NCI-H748 treated with DMSO at 0.1 percent for 48 hours (cell line): ENCODE data around the gene GNAZ.

Source experiments
- DNase-seq: peaks from one replicate; lab custom pipeline; 2025; lab: John Stamatoyannopoulos, UW

The GNAZ gene

DNA sequence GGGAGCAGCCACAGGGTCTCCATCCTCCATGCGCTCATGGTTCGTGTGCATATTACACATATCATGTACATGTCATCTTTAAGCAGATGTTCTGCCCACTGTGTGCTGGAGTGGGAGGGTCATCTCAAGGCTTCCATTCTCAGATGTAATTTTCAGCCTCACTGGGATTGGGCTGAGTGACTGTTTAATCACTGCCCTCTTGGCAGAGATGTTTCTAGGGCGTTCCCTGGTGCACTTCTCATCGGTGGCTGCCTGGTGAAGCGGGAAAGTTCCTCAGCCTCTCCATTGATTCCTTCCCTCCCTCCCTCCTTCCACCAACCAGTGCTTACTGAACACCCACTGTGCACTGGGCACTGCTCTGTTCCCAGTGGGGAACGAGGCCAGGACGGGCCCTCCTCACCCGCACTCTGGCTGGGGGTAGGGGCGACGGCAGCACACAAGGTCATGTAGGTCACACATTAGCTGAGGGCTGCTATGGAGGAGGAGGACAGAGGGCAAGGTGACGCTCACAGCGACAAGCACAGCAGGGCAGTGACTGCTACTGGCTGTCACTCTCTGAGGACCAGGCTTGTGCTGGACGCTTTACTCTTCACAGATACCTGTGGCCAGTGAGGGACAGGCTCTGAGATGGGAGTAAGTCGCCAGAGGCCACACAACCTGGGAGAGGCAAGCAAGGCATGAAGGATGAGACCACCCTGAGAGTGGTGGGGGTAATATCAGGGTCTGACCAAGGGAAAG lies 22.9 kb downstream of the GNAZ start:
- no peak for DNase-seq

DNA sequence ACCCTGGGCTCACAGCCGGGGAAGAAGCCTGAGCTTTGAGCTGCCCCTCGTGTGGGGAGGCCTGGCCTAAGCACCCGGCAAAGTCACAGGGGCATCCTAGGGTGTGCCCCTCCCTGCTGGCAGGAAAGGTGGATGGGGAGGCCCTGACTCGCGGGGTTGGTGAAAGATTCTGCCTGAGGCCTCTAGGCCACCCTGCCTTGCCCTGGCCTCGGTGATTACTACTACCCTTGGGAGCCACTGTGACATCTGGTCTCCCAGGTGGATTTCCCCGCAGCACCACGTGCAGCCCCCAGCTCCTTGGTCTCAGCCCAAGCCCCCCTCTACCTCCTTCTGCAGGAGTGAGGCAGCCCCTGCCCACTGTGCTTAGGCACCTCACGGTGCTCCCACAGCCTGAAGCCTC lies 23.9 kb downstream of the GNAZ start:
- no peak for DNase-seq

DNA sequence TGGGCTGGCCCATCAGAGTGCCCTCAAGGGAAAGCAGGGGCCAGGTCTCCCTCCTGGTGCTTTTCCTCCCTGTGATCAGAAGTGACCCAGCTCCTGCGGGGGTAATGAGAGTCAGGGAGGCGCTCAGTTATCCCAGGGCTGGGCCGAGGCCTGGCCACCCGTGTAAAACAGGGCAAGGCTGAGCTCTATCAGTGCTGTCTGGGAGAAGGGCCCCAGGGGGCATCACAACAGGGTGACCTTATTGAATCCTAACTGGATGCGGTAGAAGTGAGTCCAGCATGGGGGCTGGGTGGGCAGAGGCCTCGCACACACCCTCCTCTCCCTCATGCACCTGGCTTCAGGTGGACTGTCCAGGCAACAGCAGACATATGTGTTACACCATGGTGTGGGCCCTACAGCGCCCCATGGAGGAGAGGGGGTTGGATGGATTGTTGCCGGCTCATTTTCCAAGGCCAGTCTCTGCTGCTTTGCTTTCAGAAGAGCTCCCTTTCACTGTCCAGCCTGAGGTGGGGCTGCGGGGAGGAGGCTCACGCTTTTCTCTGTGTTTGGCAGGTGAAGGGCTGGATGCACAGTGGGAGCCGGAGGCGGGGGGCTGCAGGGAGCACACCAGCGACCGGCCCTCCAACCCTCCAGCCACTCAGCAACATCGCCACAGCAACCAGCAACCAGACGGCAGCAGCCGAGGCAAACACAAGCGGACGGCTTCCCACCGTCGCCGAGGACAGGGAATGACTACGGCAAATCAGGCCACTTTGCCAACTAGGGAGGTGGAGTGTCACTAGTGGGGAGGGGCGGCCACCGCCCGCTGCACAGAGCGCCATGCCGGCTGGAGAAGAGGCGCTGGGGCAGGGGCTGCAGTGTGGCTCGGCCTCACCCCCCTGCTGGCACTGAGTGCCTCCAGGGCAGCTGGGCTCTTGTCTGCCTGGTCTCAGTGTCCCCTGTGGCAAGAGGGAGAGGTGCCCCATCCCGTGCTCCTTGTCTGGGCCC lies 24.7 kb downstream of the GNAZ start:
- DNase-seq = no peak

DNA sequence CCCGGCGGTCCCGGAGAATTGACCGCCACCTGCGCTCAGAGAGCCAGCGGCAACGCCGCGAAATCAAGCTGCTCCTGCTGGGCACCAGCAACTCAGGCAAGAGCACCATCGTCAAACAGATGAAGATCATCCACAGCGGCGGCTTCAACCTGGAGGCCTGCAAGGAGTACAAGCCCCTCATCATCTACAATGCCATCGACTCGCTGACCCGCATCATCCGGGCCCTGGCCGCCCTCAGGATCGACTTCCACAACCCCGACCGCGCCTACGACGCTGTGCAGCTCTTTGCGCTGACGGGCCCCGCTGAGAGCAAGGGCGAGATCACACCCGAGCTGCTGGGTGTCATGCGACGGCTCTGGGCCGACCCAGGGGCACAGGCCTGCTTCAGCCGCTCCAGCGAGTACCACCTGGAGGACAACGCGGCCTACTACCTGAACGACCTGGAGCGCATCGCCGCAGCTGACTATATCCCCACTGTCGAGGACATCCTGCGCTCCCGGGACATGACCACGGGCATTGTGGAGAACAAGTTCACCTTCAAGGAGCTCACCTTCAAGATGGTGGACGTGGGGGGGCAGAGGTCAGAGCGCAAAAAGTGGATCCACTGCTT lies 25.5 kb downstream of the GNAZ start:
- DNase-seq = no peak

DNA sequence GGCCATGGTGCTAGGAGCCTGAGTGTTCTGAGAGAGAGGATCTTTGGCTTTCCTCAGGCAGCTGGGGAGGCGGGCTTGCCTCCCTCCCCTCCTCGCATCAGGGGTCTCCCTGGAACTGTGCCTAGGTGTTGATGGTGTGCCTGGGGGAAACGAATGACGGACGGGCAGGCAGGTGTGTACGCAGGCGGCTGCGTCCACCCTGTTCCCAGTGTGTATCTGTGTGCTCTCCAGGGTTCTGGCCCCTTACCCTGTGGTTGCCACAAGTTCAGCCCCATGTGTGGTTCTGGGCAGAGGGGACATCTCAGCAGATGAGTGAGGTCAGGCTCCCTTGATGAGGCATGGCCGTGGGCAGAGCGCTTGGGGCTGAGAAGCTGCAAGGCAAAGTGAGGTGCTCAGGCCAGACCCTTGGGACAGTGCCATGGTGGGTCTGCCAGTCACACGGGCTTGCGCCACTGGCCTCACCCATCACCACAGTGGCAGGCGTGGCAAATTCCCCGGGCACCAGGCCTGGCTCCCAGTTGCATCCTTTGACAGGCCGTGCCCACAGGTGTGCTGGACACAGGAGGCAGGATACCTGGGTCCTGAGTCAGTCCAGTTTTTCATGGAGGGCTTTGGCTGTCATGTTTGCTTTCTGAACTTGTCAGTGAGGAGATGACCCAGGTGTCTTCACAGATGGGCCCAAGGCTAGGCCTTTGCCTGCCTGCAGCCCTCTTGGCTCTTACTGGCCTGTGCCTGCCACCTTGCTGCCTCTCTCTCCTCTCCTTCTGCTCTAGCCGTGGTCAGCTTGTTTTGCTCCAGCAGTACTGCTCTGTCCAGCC lies 27.3 kb downstream of the GNAZ start:
- no peak for DNase-seq

DNA sequence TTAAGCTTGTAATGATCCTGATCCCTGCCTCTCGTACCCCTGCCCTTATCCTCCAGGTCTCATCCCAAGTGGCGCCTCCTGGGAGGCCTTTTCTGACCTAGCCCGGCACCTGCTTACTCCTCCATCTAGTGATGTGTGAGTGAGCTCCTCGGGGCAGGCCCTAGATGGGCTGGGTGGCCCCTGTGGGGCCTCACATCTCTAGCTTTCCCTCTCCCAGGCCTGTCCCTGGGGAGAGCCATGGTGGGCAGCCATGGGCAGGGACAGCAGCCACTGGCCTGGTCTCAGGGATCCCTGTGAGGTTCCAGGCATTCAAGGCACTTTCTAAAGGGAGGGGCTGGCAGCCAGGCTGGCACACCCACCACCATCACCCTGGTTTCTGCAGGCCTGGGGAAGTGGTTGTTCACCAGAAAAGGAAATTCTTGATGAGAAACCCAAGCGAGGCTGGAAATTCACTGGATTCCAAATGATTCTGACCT lies 27.9 kb downstream of the GNAZ start:
- no peak for DNase-seq

DNA sequence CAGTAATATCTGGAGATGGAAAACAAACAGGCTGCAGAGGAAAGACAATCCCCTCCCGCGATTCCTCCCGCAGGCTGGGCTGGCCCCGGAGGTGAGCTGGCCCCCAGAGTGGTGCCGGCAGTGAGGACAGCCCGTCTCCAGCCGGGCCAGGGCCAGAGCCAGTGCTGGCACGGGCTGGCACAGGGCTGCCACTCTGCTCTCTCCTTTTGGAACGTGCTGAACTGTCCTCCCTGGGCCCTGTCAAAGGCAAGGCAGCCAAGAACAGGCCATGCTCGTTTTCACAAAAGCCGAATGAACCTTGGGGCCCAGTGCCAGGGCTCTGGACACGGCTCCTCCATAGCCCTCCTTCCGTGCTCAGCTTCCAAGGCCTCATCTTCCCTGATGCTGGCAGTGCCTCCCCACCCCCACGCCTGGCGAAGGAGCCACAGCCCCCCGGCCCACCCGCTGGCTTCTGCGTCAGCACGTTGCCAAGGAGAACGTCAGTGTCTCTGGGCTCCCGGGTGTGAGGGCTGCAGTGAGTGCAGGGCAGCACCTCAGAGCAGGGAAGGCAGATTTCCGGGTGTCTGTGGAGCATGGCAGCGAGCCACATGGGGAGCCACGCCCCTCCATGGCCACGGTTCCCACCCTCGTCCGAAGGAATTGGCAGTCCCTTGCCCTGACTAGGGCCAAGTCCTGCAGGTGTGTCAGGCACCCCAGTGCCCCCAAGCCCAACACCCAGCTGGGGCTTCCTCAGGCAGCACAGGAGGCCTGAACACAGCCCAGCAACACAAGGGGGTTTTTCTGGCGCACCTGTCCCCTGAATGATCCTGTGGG lies 28.6 kb downstream of the GNAZ start:
- no peak for DNase-seq

DNA sequence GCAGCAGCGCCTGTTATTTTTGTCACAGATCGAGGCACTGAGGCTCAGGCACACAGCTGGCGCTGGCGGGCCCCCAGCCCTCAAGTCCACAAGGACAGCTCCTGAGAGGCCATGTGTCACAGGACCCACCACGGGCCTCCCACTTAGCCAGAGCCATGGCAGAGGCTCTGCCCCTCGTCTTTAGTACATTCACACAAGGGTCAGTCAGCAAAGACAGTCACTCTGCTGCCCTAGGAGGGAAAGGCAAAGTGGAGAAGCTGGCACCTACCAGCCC lies 29.1 kb downstream of the GNAZ start:
- no peak for DNase-seq

DNA sequence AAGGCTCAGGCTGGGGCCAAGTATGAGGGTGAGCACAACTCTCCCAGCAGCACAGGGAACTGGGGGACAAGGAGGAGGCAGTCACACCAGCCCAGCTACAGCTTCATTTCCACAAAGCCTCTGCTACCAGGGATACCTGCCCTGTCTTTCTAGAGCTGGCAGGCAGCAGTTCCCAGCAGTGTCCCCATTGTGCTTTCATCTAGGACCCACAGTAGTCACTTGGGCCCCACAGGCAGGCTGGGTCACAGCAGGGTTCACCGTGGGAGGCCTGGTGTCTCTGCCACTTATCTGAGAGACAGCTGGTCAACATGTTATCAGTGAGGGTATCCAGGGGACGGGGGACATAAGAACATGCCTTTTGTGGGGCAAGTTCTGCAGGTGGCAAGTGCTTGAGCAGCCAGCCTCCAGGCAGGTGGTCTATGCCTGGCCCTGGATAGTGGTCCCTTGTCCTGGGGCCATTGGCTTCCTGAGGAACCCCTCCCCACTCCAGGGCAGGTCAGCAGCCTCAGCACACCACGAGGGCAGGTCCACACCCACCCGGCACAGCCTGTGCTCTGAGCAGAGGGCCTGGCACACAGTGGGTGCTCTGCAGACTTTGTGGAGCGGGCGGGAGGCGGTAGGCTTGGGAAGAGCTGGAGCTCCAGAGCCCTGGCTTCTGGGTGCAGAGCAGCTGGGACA lies 29.9 kb downstream of the GNAZ start:
- no peak for DNase-seq

DNA sequence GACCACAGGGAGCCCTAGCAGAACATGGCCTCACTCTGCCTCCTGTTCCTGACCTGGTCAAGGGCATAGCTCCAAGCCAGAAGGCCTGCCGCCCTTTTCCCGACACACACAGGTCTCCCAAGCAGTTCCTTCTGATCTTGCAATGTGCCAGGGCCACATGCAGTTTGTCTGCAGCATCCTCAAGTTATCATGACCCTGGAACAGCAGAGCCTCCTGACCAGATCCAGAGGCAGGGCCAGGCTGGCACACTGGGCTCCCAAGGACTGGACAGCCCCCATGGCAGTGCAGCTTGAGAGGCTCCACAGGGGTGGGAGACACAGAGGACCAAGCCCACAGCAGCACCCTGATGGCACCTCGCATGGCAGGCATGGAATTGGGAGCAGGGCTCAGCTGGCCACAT lies 31.2 kb downstream of the GNAZ start:
- DNase-seq = no peak

DNA sequence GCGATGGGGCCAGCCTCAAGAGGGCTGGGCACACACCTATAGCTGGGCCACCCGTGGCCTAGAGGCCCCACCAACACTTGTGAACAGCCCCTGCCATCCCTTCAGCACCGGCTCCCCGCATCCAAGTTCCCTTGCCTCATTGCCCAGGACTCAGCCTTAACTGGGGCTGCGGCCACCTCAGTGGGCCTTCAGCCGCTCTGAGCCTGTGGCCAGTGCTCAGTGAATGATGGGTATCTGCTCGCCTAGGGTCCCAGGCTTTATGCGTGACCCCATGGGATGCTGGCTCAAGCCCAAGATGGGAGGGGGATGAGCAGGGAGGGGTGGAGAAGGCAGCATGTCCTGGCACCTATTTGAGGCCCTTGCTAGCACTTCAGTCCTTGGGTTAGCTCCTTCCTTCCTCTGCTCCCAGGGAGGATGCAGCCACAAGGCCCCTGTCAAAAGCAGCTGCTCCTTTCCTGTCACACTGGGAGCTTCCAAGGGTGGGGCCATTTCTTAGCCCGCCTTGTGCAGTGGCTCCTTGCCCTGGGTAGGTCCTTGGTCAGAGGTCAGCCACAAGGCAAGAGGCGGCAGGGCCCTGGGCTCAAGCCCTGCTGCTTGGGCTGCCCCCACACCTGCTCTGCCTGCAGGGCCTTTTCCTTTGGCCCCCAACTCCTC lies 31.8 kb downstream of the GNAZ start:
- DNase-seq = no peak

DNA sequence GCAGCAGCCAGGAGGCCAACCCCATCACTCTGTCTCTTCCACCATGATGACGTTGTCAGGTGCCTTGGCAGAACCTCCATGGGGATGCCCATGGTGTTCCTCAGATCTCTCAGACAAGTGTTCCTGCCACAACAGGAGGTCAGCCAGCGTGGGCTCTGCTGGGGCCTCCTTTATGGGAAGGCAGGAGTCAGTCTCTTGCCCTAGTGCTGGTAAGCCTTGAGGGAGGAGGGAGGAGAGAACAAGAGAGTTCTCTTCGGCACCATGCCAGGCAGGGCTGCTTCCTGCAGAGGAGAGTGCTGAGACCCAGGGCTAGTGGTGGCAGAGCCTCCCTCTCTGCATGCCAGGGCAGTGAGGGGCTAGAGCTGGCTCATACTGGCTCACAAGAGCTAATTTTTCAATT lies 32.5 kb downstream of the GNAZ start:
- no peak for DNase-seq

DNA sequence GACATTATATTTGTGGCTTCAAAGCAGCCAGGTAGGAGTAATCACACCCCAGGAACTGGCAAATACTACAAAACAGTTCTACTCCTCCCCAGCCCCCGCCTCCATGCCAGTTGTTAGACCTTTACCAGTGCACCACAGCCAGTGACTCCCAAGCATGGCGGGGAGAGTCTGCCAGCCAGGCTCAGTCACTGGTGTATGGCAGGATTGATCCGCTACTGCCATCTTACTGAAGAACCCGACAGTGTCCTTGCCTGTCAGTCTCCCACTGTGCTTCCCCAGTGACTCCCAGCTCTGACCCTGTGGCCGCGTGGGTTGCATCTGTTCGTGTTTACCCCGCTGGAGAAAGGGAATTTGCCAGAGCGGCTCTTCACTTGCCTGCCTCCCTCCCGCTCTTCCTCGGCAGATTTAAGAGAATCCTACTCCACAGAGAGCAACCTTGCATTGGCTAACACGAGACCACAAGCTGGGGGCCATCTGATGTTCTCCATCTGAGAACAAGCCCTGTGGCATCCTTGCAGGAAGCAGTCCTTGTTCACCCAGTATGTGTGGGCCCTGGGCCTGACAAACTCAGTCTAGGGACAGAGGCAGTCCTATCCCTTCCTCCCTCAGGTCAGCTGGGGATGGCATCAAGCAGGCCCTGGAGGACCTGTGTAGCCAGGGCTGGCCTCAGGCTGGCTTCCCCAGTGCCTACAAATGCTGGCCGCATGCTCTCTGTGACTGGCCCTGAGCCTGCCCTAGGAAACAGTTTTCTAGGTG lies 33.1 kb downstream of the GNAZ start:
- DNase-seq = no peak

DNA sequence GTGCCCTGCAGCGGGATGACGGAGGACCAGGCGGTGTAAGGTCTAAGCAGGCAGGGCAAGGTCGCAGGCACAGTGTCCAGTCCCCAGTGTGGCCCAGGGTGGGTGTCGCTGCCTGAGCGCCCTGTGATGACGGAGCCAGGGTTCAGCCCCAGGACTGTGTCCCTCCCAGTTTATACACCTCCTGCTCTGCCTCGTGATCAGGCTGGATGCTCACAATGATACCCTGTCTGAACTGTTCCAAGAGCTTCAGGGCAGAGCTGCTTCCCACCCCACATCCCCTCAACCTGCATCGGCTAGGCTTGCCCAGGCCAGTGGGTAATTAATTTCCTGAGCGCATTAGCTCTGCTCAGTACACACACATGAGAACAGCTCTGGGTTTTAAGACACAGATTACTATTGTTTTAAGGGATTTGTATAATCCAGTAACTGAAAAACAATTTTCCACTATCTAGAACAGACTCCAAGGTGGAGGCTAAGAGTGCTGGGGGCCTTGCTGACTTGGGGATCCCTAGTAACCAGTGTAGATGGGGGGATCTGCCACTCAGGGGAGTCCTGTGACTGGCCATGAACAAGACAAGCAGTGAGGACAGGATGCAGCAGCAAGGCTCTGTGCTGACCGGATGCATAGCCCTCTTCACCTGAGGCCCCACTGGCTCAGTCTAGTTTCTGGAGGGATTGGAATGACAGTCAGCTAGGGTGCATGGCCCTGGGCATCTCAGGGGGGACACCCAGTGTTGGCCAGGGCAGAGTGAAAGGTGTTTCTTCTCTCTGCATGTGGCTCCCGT lies 34.1 kb downstream of the GNAZ start:
- no peak for DNase-seq

DNA sequence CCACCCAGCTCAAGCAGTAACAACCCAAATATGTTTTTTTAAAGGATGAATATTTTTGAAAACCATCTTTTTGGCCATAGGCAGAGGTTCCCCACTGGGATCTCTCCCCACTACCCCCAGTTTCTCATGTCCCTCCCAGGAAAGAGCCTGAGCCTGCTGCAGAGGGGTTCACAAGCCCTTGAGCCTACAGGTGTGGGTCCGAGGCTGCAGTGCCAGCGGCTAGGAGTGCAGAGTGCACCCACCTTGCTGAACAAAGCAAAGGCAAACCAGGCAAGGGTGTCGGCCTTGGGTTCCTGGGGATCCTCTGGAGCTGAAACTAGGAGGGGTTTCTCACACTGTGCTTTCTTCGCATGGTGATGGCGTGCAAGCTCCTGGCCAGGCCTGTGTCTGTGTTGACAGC lies 35.0 kb downstream of the GNAZ start:
- no peak for DNase-seq

DNA sequence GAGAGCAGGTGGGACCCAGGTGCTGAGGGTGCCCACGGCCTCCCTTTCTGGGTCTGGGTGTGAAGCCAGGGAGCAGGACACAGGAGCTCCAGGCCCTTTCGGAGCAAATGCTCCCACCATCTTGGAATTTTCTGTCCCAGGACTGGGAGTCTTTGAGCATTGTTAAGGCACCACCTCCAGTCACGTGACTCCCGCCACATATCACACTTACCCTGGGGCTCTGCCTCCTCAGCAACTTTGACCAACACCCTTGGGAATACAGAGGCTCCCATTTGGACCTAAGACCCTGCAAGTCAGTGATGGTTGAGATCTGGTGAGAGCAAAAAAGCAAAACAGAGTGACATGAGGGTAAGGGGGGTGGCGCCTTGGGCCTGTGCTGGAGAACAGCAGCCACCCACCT lies 35.6 kb downstream of the GNAZ start:
- DNase-seq = no peak

DNA sequence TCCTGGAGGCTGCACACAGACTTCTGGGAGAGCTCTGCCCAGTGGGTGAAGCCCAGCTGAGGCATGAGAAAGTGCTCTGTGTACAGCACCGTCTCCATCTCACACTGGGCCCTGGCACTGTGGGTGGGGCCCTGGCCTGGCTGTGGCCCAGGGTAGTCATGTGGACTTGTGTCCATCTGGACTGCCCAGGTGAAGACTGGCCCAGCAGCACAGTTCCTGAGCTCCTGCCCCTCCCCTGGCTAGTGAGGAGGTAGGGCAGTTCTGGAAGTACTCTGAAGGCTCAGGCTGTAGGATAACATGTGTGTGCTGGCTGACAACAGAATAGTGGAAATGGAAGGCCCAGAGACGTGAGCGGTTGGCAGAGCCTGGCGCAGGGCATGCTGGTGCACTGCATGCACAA lies 36.0 kb downstream of the GNAZ start:
- DNase-seq = no peak

DNA sequence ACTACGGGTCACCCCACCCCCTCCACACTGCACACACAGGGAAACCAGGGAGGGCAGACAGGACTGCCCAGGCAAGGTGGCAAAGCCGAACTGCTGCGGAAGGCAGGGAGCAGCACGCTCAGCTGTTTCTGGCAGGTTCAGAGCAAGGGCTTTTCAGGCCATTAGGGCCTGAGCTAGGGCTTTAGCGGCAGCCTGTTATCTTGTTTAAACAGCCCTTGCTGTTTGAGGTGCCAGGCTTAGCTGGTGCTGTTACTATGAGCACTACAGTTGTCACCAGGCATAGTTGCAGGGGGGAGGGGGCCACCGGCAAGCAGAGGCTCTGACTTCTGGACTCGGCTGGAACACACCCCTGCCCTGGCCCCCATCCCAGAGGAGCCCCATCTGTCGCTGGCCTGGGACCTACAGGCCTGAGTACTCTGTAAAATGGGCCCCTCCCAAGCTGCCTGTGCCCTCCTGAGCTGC lies 36.6 kb downstream of the GNAZ start:
- no peak for DNase-seq
